IPS-18a (cell line): Measurements from ENCODE around the gene DNAJC18.

Source experiments
- H3K27ac ChIP-seq: one replicate; pipeline ENCODE4 v1.5.1; 2013; ENCODE audit warnings: low read length
- H3K27me3 ChIP-seq: one replicate; pipeline ENCODE4 v1.6.1; 2013; ENCODE audit warnings: mild to moderate bottlenecking, low read length; ENCODE audit not compliant: control insufficient read depth, insufficient read depth
- H3K36me3 ChIP-seq: one replicate; pipeline ENCODE4 v1.6.1; 2013; ENCODE audit warnings: low read depth, low read length; ENCODE audit not compliant: control insufficient read depth
- H3K4me1 ChIP-seq: one replicate; pipeline ENCODE4 v1.6.1; 2013; ENCODE audit warnings: low read depth, low read length; ENCODE audit not compliant: control insufficient read depth
- H3K4me3 ChIP-seq: one replicate; pipeline ENCODE4 v1.5.1; 2013; ENCODE audit warnings: low read length
- H3K9ac ChIP-seq: one replicate; pipeline ENCODE4 v1.6.1; 2013; ENCODE audit warnings: mild to moderate bottlenecking, low read length, moderate library complexity
- H3K9me3 ChIP-seq: one replicate; pipeline ENCODE4 v1.6.1; 2013; ENCODE audit warnings: low read depth, low read length; ENCODE audit not compliant: control insufficient read depth

DNAJC18 gene

GRCh38 chr5:139361835-139362429 is 77.4 kb downstream of the DNAJC18 start:
- Histone ChIP-seq H3K4me3 (no peak overlapping the region), H3K27ac (no peak overlapping the region), H3K9ac (no peak overlapping the region), H3K27me3 (no peaks in the 10 kb centered on the region), H3K9me3 (no peaks in the 10 kb centered on the region), H3K4me1 (no peaks in the 10 kb centered on the region), H3K36me3 (peaks cover 36% of the 10 kb centered on the region)

GRCh38 chr5:139360384-139360783 is 78.9 kb downstream of the DNAJC18 start:
- H3K27me3 ChIP-seq = no peaks in the 10 kb centered on the region
- no peak overlapping the region for H3K9ac ChIP-seq
- no peaks in the 10 kb centered on the region for H3K9me3 ChIP-seq
- H3K4me1 ChIP-seq = no peaks in the 10 kb centered on the region
- no peak overlapping the region for H3K27ac ChIP-seq
- H3K36me3 ChIP-seq = peaks cover 21% of the 10 kb centered on the region
- no peak overlapping the region for H3K4me3 ChIP-seq
